ENCODE measurements around the gene CDH18. TPM values are rescaled to one million over a fixed set of nuclear protein-coding genes. Genes with fewer than 3 reads are reported as not detected.

Gene CDH18
- total and polyA plus RNA-seq, 2 experiments from 2014 or later = 0.22 TPM; not detected in 1

DNA sequence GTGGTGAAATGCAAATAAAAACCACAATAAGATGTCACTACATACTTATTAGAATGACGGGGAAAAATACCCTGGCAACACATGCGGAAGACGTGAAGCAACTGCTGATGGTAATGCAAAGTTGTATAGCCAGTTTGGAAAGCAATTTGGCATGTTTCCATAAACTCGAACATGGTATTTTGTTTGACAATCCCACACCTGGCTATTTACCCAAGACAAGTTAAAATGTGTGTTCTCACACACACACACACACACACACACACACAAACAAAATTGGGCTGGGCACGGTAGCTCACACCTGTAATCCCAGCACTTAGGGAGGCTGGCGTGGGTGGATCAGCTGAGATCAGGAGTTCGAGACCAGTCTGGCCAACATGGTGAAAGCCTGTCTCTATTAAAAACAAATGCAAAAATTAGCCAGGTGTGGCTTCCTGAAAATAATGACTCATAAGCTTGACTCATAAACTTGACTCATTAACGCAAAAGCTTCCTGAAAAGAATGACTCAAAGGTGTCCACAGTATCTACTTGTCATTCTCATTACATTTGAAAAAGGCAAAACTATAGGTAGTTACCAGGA, 456.5 kb downstream of the CDH18 start:
- H3K4me2 ChIP-seq (ENCODE audit: unreplicated experiment) = no peak overlapping the region
- in situ Hi-C loops (cut with MboI) = no loop called here
- H3K27ac ChIP-seq = no peak overlapping the region
- no peaks in the 10 kb centered on the region for H3K9me2 ChIP-seq (ENCODE audit: insufficient read depth)
- TF ChIP-seq EZH2 (IDR thresholded peaks at IDR 0.05; ENCODE audit: insufficient read depth, poor library complexity, severe bottlenecking) (no peak), EZH2phosphoT487 (IDR thresholded peaks at IDR 0.05; ENCODE audit: insufficient read depth, low read depth) (no peak)
- no peaks in the 10 kb centered on the region for H3K4me1 ChIP-seq (ENCODE audit: insufficient read depth)
- no peaks in the 10 kb centered on the region for H3K9me3 ChIP-seq (ENCODE audit: low read depth)
- H2AFZ ChIP-seq = no peak overlapping the region
- H3K79me2 ChIP-seq (ENCODE audit: insufficient read depth) = no peaks in the 10 kb centered on the region
- H3K4me3 ChIP-seq = no peak overlapping the region
- no peak overlapping the region for H3K9ac ChIP-seq
- peak; percentile 9 for DNase-seq
- H3F3A ChIP-seq (ENCODE audit: insufficient read depth) = no peaks in the 10 kb centered on the region
- H3K27me3 ChIP-seq (replicated peaks; ENCODE audit: insufficient read depth) = no peaks in the 10 kb centered on the region
- no peaks in the 10 kb centered on the region for H3K36me3 ChIP-seq (ENCODE audit: low read depth)
- 57 to 60% methylated on average over 8 of the region's 8 CpGs for WGBS, 2 experiments (ENCODE audit: low coverage in 1 of 2, low lambda C conversion rate in 2 of 2, missing lambda C conversion rate in 2 of 2)
- no peaks in the 10 kb centered on the region for H4K20me1 ChIP-seq (ENCODE audit: insufficient read depth)

DNA sequence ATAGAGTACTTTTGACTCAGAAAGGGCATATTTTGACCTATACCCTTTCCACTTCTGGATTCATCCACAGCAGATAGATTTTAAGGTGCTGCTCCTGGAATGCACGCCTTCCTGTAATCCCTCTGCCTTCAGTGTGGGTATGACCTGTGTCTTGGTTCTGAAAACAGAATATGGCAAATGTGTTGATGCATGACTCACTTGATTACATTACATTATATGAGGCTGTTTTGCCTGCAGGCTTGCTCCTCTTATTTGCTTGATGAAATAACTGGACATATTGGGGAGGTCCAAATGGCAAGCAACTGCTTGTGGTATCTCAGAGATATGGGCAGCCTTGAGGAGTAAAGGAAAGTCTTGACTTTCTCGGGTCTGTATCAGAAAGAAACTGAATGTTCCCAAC, 468.6 kb downstream of the CDH18 start:
- no peaks in the 10 kb centered on the region for H3K9me3 ChIP-seq (ENCODE audit: low read depth)
- no peaks in the 10 kb centered on the region for H3K9me2 ChIP-seq (ENCODE audit: insufficient read depth)
- H4K20me1 ChIP-seq (ENCODE audit: insufficient read depth) = no peaks in the 10 kb centered on the region
- 6 to 8% methylated on average over 2 of the region's 2 CpGs for WGBS, 2 experiments (ENCODE audit: low coverage in 1 of 2, low lambda C conversion rate in 2 of 2, missing lambda C conversion rate in 2 of 2)
- H3F3A ChIP-seq (ENCODE audit: insufficient read depth) = no peaks in the 10 kb centered on the region
- H3K4me1 ChIP-seq (ENCODE audit: insufficient read depth) = no peaks in the 10 kb centered on the region
- H2AFZ ChIP-seq = no peak overlapping the region
- no peak overlapping the region for H3K9ac ChIP-seq
- H3K27me3 ChIP-seq (replicated peaks; ENCODE audit: insufficient read depth) = no peaks in the 10 kb centered on the region
- H3K27ac ChIP-seq = no peak overlapping the region
- no peaks in the 10 kb centered on the region for H3K36me3 ChIP-seq (ENCODE audit: low read depth)
- DNase-seq = no peak
- TF ChIP-seq EZH2 (IDR thresholded peaks at IDR 0.05; ENCODE audit: insufficient read depth, poor library complexity, severe bottlenecking) = no peak
- no peak for TF ChIP-seq EZH2phosphoT487 (IDR thresholded peaks at IDR 0.05; ENCODE audit: insufficient read depth, low read depth)
- H3K79me2 ChIP-seq (ENCODE audit: insufficient read depth) = no peaks in the 10 kb centered on the region
- in situ Hi-C loops (cut with MboI) = no loop called here
- H3K4me3 ChIP-seq = no peak overlapping the region
- H3K4me2 ChIP-seq (ENCODE audit: unreplicated experiment) = no peak overlapping the region

DNA sequence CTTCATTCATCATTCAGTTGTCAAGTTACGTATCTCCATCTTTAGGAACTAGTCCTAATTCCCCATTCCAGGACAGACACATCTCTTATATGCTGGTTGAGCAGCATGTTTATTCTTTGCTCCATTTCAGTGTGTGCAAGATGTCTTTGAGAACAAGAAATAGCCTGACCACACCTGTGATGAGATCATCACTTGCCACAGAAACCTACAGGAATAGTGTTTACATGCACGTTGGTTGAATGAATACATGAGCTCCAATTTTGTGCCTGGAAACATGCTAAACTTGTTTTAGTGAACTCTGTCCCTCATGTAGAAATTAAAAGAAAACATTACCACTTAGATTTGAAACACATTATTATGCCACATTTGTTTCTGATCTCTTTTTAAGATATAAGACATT, 489.1 kb downstream of the CDH18 start:
- in situ Hi-C loops (cut with MboI) = no loop called here
- H3K4me1 ChIP-seq (ENCODE audit: insufficient read depth) = no peaks in the 10 kb centered on the region
- no peaks in the 10 kb centered on the region for H3F3A ChIP-seq (ENCODE audit: insufficient read depth)
- H3K27me3 ChIP-seq (replicated peaks; ENCODE audit: insufficient read depth) = no peaks in the 10 kb centered on the region
- H3K9ac ChIP-seq = no peak overlapping the region
- no peaks in the 10 kb centered on the region for H4K20me1 ChIP-seq (ENCODE audit: insufficient read depth)
- no peak overlapping the region for H3K4me2 ChIP-seq (ENCODE audit: unreplicated experiment)
- no peak for DNase-seq
- no peak overlapping the region for H3K27ac ChIP-seq
- no peaks in the 10 kb centered on the region for H3K36me3 ChIP-seq (ENCODE audit: low read depth)
- no peaks in the 10 kb centered on the region for H3K9me3 ChIP-seq (ENCODE audit: low read depth)
- H2AFZ ChIP-seq = no peak overlapping the region
- no peak for TF ChIP-seq EZH2phosphoT487 (IDR thresholded peaks at IDR 0.05; ENCODE audit: insufficient read depth, low read depth)
- no peak for TF ChIP-seq EZH2 (IDR thresholded peaks at IDR 0.05; ENCODE audit: insufficient read depth, poor library complexity, severe bottlenecking)
- no peaks in the 10 kb centered on the region for H3K9me2 ChIP-seq (ENCODE audit: insufficient read depth)
- no peaks in the 10 kb centered on the region for H3K79me2 ChIP-seq (ENCODE audit: insufficient read depth)
- H3K4me3 ChIP-seq = no peak overlapping the region
- 8% methylated on average over 2 of the region's 2 CpGs for WGBS, 2 experiments (ENCODE audit: low coverage in 1 of 2, low lambda C conversion rate in 2 of 2, missing lambda C conversion rate in 2 of 2)

DNA sequence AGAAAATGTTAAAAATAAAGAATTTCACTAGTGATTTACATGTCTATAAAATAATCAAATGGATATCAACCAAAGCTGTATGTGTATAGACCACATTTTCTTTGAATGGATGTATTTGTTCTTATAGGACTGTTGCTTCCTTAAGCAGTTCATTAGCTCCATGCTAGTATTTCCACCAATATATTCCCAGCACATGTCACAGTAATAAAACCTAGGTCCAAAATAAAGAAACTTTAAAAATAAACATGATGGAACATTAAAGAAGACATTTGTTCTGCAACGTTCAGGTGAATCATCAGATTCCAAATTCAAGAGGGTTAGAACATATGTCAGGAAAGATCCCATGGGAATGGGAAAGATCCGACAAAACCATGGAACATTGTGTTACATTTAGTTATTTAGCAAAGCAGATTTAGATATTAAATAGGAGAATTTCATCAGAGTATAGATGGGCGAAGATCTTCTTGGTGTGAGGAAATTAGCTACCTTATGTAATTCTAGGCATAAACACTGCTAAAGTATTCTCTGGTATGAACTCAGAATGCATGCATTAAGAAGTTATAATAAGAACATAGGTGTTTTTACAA, 490.7 kb downstream of the CDH18 start:
- WGBS, 2 experiments (ENCODE audit: low coverage in 1 of 2, low lambda C conversion rate in 2 of 2, missing lambda C conversion rate in 2 of 2) = 13 to 19% methylated on average over 3 of the region's 3 CpGs
- in situ Hi-C loops (cut with MboI) = no loop called here
- no peaks in the 10 kb centered on the region for H3K27me3 ChIP-seq (replicated peaks; ENCODE audit: insufficient read depth)
- no peaks in the 10 kb centered on the region for H3K9me2 ChIP-seq (ENCODE audit: insufficient read depth)
- no peaks in the 10 kb centered on the region for H4K20me1 ChIP-seq (ENCODE audit: insufficient read depth)
- no peak overlapping the region for H3K4me2 ChIP-seq (ENCODE audit: unreplicated experiment)
- H3K9me3 ChIP-seq (ENCODE audit: low read depth) = no peaks in the 10 kb centered on the region
- no peaks in the 10 kb centered on the region for H3K36me3 ChIP-seq (ENCODE audit: low read depth)
- DNase-seq = no peak
- H3K27ac ChIP-seq = no peak overlapping the region
- no peaks in the 10 kb centered on the region for H3F3A ChIP-seq (ENCODE audit: insufficient read depth)
- H3K4me3 ChIP-seq = no peak overlapping the region
- no peaks in the 10 kb centered on the region for H3K4me1 ChIP-seq (ENCODE audit: insufficient read depth)
- H2AFZ ChIP-seq = no peak overlapping the region
- TF ChIP-seq EZH2 (IDR thresholded peaks at IDR 0.05; ENCODE audit: insufficient read depth, poor library complexity, severe bottlenecking) (no peak), EZH2phosphoT487 (IDR thresholded peaks at IDR 0.05; ENCODE audit: insufficient read depth, low read depth) (no peak)
- no peak overlapping the region for H3K9ac ChIP-seq
- no peaks in the 10 kb centered on the region for H3K79me2 ChIP-seq (ENCODE audit: insufficient read depth)

Data from GM23248 (cell line).